ENCODE measurements around the gene IRF4.

IRF4 gene

GRCh38 chr6:391559-392440 is at the start of gene IRF4:
IRF4 (plus strand) TSS chr6:391752; CDS start chr6:393153, 1,401 bp downstream.
- ATAC-seq (ENCODE audit: low read depth) (peak; percentile 72), DNase-seq (ENCODE audit: low spot score in 2 of 2) (peak; percentile 73 to 78)
- Mint-ChIP-seq H3K36me3 (peaks cover 18% of the 10 kb centered on the region), H3K4me3 (peak within 1 kb of the TSS; percentile 95), H3K27ac (peak within 1 kb of the TSS; percentile 94), H3K27me3 (no peaks in the 10 kb centered on the region), H3K4me1 (peaks cover 29% of the 10 kb centered on the region), H3K9me3 (no peaks in the 10 kb centered on the region)

- Mint-ChIP-seq H3K27me3 (no peaks in the 10 kb centered on the region), H3K9me3 (no peaks in the 10 kb centered on the region), H3K4me1 (peaks cover 60% of the 10 kb centered on the region), H3K4me3 (peak overlapping the region; percentile 5), H3K27ac (peak overlapping the region; percentile 86), H3K36me3 (peaks cover 10% of the 10 kb centered on the region)
- DNase-seq (ENCODE audit: low spot score in 2 of 2) (no peak), ATAC-seq (ENCODE audit: low read depth) (no peak)
Observed at GRCh38 chr6:341914-342831, 49.4 kb upstream of the IRF4 start.

GRCh38 chr6:342832-343179 is 48.7 kb upstream of the IRF4 start:
- ATAC-seq (ENCODE audit: low read depth) (no peak), DNase-seq (ENCODE audit: low spot score in 2 of 2) (no peak)
- H3K4me3 Mint-ChIP-seq = no peak overlapping the region
- peaks cover 10% of the 10 kb centered on the region for H3K36me3 Mint-ChIP-seq
- peaks cover 62% of the 10 kb centered on the region for H3K4me1 Mint-ChIP-seq
- H3K27me3 Mint-ChIP-seq = no peaks in the 10 kb centered on the region
- H3K9me3 Mint-ChIP-seq = no peaks in the 10 kb centered on the region
- H3K27ac Mint-ChIP-seq = no peak overlapping the region

GRCh38 chr6:343226-343935 is 48.2 kb upstream of the IRF4 start:
- H3K4me1 Mint-ChIP-seq = peaks cover 61% of the 10 kb centered on the region

GRCh38 chr6:343960-344815 is 47.4 kb upstream of the IRF4 start:
- peaks cover 19% of the 10 kb centered on the region for H3K36me3 Mint-ChIP-seq
- H3K4me1 Mint-ChIP-seq = peaks cover 63% of the 10 kb centered on the region
- H3K27me3 Mint-ChIP-seq = no peaks in the 10 kb centered on the region
- peak overlapping the region; percentile 38 for H3K27ac Mint-ChIP-seq
- ATAC-seq (ENCODE audit: low read depth) = no peak
- no peak for DNase-seq (ENCODE audit: low spot score in 2 of 2)
- no peaks in the 10 kb centered on the region for H3K9me3 Mint-ChIP-seq
- no peak overlapping the region for H3K4me3 Mint-ChIP-seq

More at GRCh38 chr6:343226-343935, 48.2 kb upstream of the IRF4 start:
- no peak overlapping the region for H3K4me3 Mint-ChIP-seq
- ATAC-seq (ENCODE audit: low read depth) (no peak), DNase-seq (ENCODE audit: low spot score in 2 of 2) (no peak)
- no peak overlapping the region for H3K27ac Mint-ChIP-seq
- H3K9me3 Mint-ChIP-seq = no peaks in the 10 kb centered on the region
- H3K36me3 Mint-ChIP-seq = peaks cover 11% of the 10 kb centered on the region
- no peaks in the 10 kb centered on the region for H3K27me3 Mint-ChIP-seq

- Mint-ChIP-seq H3K4me1 (peaks cover 68% of the 10 kb centered on the region), H3K4me3 (no peak overlapping the region), H3K36me3 (peaks cover 25% of the 10 kb centered on the region), H3K9me3 (no peaks in the 10 kb centered on the region), H3K27me3 (no peaks in the 10 kb centered on the region), H3K27ac (no peak overlapping the region)
- DNase-seq (ENCODE audit: low spot score in 2 of 2) (no peak), ATAC-seq (ENCODE audit: low read depth) (no peak)
Observed at GRCh38 chr6:344816-345340, 46.7 kb upstream of the IRF4 start.

GRCh38 chr6:345747-346385 is 45.7 kb upstream of the IRF4 start:
- Mint-ChIP-seq H3K27ac (peak overlapping the region; percentile 86), H3K36me3 (peaks cover 28% of the 10 kb centered on the region)

GRCh38 chr6:346386-347030 is 45.0 kb upstream of the IRF4 start:
- Mint-ChIP-seq H3K27me3 (no peaks in the 10 kb centered on the region), H3K9me3 (no peaks in the 10 kb centered on the region), H3K4me1 (peaks cover 59% of the 10 kb centered on the region), H3K27ac (peak overlapping the region; percentile 86), H3K36me3 (peaks cover 33% of the 10 kb centered on the region), H3K4me3 (peak overlapping the region; percentile 47)
- no peak for DNase-seq (ENCODE audit: low spot score in 2 of 2)
- no peak for ATAC-seq (ENCODE audit: low read depth)

More at GRCh38 chr6:345747-346385, 45.7 kb upstream of the IRF4 start:
- DNase-seq (ENCODE audit: low spot score in 2 of 2) (no peak), ATAC-seq (ENCODE audit: low read depth) (no peak)
- Mint-ChIP-seq H3K9me3 (no peaks in the 10 kb centered on the region), H3K4me3 (no peak overlapping the region), H3K4me1 (peaks cover 65% of the 10 kb centered on the region), H3K27me3 (no peaks in the 10 kb centered on the region)

GRCh38 chr6:347232-347631 is 44.3 kb upstream of the IRF4 start:
- Mint-ChIP-seq H3K36me3 (peaks cover 34% of the 10 kb centered on the region), H3K27ac (peak overlapping the region; percentile 86), H3K27me3 (no peaks in the 10 kb centered on the region), H3K4me1 (peaks cover 52% of the 10 kb centered on the region), H3K4me3 (peak overlapping the region; percentile 59), H3K9me3 (no peaks in the 10 kb centered on the region)
- ATAC-seq (ENCODE audit: low read depth) = peak; percentile 99
- DNase-seq (ENCODE audit: low spot score in 2 of 2) = peak in 1 of 2 donors; percentile 63

- Mint-ChIP-seq H3K27me3 (no peaks in the 10 kb centered on the region), H3K4me1 (peaks cover 52% of the 10 kb centered on the region), H3K4me3 (no peak overlapping the region), H3K9me3 (no peaks in the 10 kb centered on the region), H3K27ac (peak overlapping the region; percentile 86), H3K36me3 (peaks cover 34% of the 10 kb centered on the region)
- ATAC-seq (ENCODE audit: low read depth) (no peak), DNase-seq (ENCODE audit: low spot score in 2 of 2) (no peak)
Observed at GRCh38 chr6:347951-348859, 43.3 kb upstream of the IRF4 start.

GRCh38 chr6:348860-349396 is 42.6 kb upstream of the IRF4 start:
- ATAC-seq (ENCODE audit: low read depth) = no peak

More at GRCh38 chr6:348860-349396, 42.6 kb upstream of the IRF4 start:
- Mint-ChIP-seq H3K9me3 (no peaks in the 10 kb centered on the region), H3K27ac (peak overlapping the region; percentile 6), H3K4me3 (no peak overlapping the region), H3K4me1 (peaks cover 53% of the 10 kb centered on the region), H3K36me3 (peaks cover 32% of the 10 kb centered on the region), H3K27me3 (no peaks in the 10 kb centered on the region)
- DNase-seq (ENCODE audit: low spot score in 2 of 2) = no peak

Measured in memory B cell (primary cell).